HG03159 (cell line): ENCODE results near the gene RDH11.

ENCODE experiments used
- ATAC-seq: cut with Tn5 transposase; IDR thresholded peaks from one replicate; pipeline ENCODE4 v1.9.1; 2021; ENCODE audit warnings: mild to moderate bottlenecking, moderate library complexity; ENCODE audit not compliant: unreplicated experiment

RDH11 gene

DNA sequence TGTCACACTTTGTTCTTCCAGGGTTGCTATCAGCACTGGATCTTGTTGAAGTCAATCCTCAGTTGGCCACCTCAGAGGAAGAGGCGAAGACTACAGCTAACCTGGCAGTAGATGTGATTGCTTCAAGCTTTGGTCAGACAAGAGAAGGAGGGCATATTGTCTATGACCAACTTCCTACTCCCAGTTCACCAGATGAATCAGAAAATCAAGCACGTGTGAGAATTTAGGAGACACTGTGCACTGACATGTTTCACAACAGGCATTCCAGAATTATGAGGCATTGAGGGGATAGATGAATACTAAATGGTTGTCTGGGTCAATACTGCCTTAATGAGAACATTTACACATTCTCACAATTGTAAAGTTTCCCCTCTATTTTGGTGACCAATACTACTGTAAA is 44.9 kb downstream of the RDH11 start:
- no peak for ATAC-seq

- ATAC-seq, result no peak
Observed at GRCh38 chr14:67650151-67650550, 45.4 kb downstream of the RDH11 start.

GRCh38 chr14:67646131-67646530 is 49.4 kb downstream of the RDH11 start:
- ATAC-seq, result no peak

GRCh38 chr14:67645414-67645813 is 50.1 kb downstream of the RDH11 start:
- ATAC-seq, result no peak

- ATAC-seq, result no peak
Observed at GRCh38 chr14:67644428-67644827, 51.1 kb downstream of the RDH11 start.

DNA sequence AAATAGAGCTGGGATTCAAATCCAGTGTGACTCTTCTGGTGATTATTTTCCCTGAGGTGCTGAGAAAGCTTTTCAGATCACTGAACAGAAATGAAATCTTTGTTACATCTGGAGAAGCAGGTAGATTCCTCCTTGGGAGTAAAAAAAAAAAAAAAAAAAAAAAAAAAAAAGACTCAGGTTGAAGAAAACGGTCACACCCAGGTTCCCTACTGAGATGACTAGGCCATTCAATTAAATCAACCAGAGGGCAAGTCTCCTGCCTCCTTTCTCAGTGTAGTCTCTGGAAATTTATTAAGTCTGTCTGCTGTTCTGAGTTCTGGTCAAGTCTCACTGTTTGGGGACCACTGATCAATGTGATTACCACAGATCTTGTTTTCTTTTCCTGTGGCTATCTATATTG is 51.9 kb downstream of the RDH11 start:
- ATAC-seq, result no peak

DNA sequence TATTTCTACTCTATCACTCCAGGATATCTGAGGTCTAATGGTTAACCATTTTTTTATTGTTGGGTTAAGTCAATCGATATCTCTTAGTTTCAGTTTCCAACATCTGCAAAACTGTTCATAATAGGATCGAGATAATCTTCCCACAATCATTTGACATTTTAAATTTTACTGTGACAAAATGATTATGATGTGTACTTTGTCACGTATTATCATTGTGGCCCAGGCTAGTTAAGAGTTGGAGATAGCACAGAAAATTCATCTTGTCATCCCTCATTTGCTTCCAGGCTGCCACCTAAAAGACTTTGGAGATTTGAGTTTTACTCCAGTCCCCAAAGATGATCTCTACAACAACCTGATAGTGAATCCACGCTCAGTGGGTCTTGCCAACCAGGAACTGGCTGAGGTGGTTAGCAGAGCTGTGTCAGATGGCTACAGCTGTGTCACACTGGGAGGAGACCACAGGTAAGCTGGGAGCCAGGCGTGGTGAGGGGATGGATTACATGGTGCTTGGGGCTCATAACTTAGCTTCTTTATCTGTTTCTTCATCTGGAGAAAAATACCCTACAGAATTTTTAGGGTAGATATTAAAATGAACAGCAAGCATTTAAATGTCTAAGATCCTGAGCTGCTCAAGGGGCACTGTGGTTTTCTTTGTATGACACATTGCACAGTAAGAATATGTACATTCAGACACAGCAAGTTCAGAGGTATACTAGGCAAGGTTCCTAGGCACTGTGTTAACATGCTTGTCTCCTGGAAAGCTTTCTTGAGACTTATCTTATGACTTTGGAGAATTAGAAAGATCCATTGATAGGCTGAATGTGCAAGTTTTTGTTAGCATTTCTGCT is 53.4 kb downstream of the RDH11 start:
- no peak for ATAC-seq

- ATAC-seq, result no peak
Observed at GRCh38 chr14:67641480-67641879, 54.1 kb downstream of the RDH11 start.

- no peak for ATAC-seq
Observed at GRCh38 chr14:67638642-67639041, 56.9 kb downstream of the RDH11 start.

- no peak for ATAC-seq
Observed at GRCh38 chr14:67636361-67636919, 59.1 kb downstream of the RDH11 start.

- no peak for ATAC-seq
Observed at GRCh38 chr14:67633451-67634147, 62.0 kb downstream of the RDH11 start.

- no peak for ATAC-seq
Observed at GRCh38 chr14:67630938-67631337, 64.6 kb downstream of the RDH11 start.

- ATAC-seq, result no peak
Observed at GRCh38 chr14:67630186-67630585, 65.4 kb downstream of the RDH11 start.

- ATAC-seq, result no peak
Observed at GRCh38 chr14:67627519-67627918, 68.0 kb downstream of the RDH11 start.
